Subcutaneous adipose tissue (tissue), 4 donors: ENCODE results near the gene ITPRIPL2. TPM values are rescaled to one million over a fixed set of nuclear protein-coding genes. Genes with fewer than 3 reads are reported as not detected.

Experiments
- total RNA-seq, 4 donors: library from RNA; depleted of rRNA; stranded (reverse); fragments of >200 nt; gene quantifications; one replicate each; pipeline ENCODE4 v1.1.0, GENCODE V29; 2016
- TF ChIP-seq, protein P1 (sequence below): fragments of 450-650 bp; IDR thresholded peaks from one replicate; pipeline ENCODE4 v1.5.1; 2016; ENCODE audit warnings: low read depth, mild to moderate bottlenecking, control low read depth, antibody characterized with exemption, moderate library complexity

Gene ITPRIPL2
- total RNA-seq, 4 donors from 2014 or later: 45.0 to 72.0 (median 56.7) TPM

DNA sequence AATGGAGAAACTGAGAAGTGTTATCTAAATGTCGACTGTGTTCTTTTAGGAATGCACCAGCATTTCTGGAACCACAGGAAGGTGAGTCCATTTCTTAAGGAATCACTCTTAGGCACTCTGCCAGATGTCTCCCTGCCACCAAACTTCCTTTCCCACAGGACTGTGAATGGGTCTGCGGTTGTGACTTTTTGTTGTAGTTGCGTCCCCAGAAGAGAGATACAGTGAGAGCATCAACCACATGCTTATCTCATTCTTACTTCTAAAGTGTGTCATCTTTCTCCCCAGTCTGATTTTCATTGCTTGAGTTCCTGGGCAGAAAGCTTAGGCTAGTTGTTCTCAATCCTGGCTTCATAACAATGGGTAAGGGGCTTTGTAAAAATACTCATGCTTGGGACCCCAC lies 13.4 kb downstream of the ITPRIPL2 start:
- TF ChIP-seq, protein P1, sequence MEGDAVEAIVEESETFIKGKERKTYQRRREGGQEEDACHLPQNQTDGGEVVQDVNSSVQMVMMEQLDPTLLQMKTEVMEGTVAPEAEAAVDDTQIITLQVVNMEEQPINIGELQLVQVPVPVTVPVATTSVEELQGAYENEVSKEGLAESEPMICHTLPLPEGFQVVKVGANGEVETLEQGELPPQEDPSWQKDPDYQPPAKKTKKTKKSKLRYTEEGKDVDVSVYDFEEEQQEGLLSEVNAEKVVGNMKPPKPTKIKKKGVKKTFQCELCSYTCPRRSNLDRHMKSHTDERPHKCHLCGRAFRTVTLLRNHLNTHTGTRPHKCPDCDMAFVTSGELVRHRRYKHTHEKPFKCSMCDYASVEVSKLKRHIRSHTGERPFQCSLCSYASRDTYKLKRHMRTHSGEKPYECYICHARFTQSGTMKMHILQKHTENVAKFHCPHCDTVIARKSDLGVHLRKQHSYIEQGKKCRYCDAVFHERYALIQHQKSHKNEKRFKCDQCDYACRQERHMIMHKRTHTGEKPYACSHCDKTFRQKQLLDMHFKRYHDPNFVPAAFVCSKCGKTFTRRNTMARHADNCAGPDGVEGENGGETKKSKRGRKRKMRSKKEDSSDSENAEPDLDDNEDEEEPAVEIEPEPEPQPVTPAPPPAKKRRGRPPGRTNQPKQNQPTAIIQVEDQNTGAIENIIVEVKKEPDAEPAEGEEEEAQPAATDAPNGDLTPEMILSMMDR: no peak

DNA sequence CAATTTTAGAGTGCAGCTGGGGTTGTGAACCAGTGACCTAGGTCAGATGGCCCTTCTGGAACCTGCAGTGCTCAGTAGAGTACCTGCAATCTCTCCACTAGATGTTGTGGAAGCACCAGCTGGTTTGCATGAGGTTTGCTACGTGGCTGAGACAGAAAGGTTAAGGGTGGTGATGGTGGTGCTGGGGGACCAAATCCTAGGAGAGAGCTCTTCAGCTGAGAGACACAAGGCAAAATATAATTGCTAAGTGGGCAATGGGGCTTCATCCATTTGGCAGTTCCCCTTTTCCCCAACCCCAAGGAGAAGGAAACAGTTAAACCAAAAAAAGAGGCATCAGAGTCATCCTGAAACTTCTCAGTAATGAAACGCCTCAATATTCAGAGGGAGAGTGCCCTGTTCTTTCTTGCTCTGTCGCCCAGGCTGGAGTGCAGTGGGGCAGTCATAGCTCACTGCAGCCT lies 13.9 kb downstream of the ITPRIPL2 start:
- TF ChIP-seq, protein P1: no peak

DNA sequence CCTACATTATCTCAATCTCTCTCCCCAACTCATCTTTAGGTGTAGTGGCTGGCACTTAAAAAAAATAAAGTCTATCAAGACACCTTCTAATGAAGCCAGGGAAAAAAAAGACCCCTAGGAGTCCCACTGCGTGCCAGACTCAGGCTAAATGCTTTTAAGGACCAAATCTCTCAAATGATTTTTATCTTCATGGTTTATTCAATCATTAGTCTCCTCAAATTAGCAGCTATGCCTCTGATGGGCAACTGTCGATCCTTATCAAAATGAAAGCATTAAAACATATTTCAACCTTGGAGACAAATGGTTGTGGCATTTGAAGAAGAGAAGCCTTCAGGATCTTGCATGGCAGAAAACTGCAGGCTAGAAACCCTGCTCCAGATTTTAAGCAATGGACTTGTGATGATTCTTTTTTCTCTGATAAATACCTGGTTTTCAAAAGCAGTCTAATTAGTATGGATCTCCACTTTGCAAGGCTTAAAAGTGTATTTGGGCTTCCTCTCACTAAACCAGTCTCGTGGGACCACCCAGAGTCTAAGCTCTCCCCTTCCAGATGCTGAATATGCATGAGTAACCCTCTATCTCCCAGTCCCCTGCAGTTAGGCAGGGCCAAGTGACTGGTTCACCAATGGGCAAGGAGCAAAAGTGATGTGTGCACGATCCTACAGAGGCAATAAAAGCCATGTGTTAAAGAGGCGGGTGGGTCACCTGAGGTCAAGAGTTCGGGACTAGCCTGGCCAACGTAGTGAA lies 14.9 kb downstream of the ITPRIPL2 start:
- TF ChIP-seq, protein P1: no peak

DNA sequence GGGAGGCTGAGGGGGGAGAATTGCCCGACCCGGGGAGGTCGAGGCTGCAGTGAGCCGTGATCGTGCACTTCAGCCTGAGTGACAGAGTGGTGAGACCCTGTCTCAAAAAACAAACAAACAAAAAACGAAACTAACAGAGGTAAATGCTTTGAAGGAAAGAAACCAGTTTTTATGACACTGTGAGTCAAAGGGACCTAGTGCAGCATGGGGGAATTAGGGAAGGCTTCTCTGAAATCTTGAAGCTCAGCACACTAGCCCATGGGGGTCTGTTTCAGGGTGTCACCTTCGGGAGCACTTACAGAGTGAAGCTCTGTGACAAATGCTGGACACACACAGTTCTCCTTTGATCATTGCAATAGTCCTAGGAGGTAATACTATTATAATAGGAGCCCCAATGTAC lies 16.6 kb downstream of the ITPRIPL2 start:
- TF ChIP-seq, protein P1: no peak

DNA sequence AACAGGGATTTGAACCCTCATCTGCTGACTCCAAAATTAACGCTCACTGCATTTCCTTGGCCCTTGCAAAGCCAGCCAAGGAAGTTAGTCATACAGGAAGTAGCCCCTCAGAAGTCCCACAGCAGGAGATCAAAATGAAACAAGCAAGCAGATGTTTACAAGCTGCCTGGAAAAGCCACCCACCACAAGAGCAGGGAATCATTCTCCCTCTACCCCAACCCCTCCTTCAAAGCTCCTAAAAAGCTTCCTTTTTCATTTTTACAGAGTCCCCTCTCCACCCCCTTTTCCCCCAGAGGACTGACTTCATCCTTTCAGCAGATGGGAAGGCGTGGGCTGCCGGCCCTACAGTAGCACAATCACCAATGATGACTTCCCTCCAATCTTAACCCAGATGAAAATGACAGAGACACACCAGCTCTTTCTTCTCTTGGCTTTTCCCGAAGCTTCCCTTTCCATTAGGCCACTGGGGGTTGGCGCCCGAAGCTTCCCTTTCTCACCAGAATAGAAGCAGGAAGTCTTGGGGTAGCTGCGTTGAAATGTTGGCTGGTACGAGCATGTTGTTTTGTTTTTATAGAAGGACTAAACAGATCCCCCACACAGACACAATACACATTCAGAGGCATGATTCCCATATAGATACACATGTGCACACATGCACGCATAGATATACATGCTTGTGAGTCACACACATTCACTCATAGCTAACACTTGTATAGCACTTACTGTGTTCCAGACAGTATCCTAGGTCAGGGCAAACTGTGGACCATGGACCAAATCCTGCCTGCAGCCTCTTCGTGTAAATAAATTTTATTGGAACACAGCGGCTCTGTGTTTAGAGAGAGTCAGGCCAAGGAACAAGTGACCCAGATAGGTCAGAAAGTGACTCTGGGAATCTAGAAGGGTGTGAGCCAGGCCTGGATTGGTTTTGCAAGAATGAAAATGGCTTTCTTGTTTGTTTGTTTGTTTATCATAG lies 17.4 kb downstream of the ITPRIPL2 start:
- TF ChIP-seq, protein P1: no peak

DNA sequence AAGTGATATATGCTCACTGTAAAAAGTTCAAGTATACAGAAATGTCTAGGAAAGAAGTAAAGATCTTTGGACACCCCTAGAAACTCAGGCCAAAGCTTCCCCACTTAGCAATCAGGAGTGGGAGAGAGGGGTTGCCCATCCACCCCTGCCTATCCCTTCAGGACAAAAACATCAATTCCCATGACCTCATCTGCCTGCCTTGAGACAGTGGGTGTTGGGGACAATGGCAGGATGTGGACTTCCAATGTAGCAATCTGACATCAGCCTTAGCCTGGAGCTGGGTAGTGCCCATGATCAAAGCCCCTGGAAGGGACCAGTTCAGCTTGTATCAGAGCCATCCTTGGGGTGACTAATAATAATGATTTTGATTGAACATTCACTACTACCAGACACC lies 18.1 kb downstream of the ITPRIPL2 start:
- TF ChIP-seq, protein P1: no peak

DNA sequence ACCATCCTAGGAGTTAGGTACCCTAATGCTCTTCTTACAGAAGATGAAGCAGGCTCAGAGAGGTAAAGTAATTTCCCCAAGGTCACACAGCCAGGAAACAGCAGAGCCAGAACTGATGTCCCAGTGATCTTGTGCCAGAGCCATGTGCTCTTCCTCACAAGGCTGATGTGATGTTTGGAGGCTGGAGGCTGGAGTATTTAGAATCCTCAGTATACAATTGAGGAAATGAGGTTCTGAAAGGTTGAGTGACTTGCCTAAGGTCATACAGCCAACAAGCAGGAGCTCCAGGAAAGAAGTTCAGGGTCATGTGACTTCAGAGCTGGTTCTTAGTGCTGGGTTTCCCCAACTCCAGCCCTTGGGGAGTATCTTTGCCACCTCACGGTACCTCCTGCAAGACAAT lies 18.5 kb downstream of the ITPRIPL2 start:
- TF ChIP-seq, protein P1: no peak
